K562 treated with DMSO at 1 percent for 12 hours (cell line): Measurements from ENCODE around the gene ICOS. TPM values are rescaled to one million over a fixed set of nuclear protein-coding genes. Genes with fewer than 3 reads are reported as not detected.

ENCODE experiments used
- total RNA-seq: library from RNA; unstranded; fragments of 300-600 nt; gene quantifications from 2 replicates; pipeline ENCODE4 v1.2.3, GENCODE V29; 2022; ENCODE audit not compliant: insufficient read depth

ICOS gene
- not detected in 2 replicates for total RNA-seq

GRCh38 chr2:203936535-203936934 is at the start of gene ICOS:
ICOS (plus strand) TSS chr2:203936763; CDS start chr2:203936815, 52 bp downstream.

Other genes starting within 250 kb of the ICOS start
- not detected in 2 replicates for gene CD28, start 230.1 kb upstream of the ICOS start, total RNA-seq
- gene CTLA4, start 69.0 kb upstream of the ICOS start, total RNA-seq = not detected in 2 replicates